Stomach smooth muscle (tissue), 2 donors: ENCODE data around the gene MVB12B.
"Not testable (repeated sequence)": the region's sequence is repeated elsewhere in the genome, so short reads cannot be mapped to it uniquely, and the experiment has no call there.

Source experiments
- H3K27ac ChIP-seq: one replicate; pipeline ENCODE4 v1.7.0; 2013; ENCODE audit warnings: mild to moderate bottlenecking, low read length, inconsistent platforms
- H3K27me3 ChIP-seq, 2 donors: one replicate each; pipeline ENCODE4 v1.7.0; 2013; ENCODE audit warnings: low read length in 2 of 2; ENCODE audit not compliant: insufficient read depth in 2 of 2, control insufficient read depth in 1 of 2
- H3K36me3 ChIP-seq, 2 donors: one replicate each; pipeline ENCODE4 v1.7.0; 2013; ENCODE audit warnings: low read length in 2 of 2; ENCODE audit not compliant: control insufficient read depth in 2 of 2, insufficient read depth in 2 of 2
- H3K4me1 ChIP-seq: one replicate; pipeline ENCODE4 v1.7.0; 2013; ENCODE audit warnings: low read length; ENCODE audit not compliant: control insufficient read depth, insufficient read depth
- H3K4me3 ChIP-seq, 2 donors: one replicate each; pipeline ENCODE4 v1.7.0; 2013; ENCODE audit warnings: low read length in 2 of 2
- H3K9ac ChIP-seq, 2 donors: one replicate each; pipeline ENCODE4 v1.7.0; 2013; ENCODE audit warnings: low read length in 2 of 2, mild to moderate bottlenecking in 1 of 2
- H3K9me3 ChIP-seq, 2 donors: one replicate each; pipeline ENCODE4 v1.7.0; 2013; ENCODE audit warnings: low read length in 2 of 2; ENCODE audit not compliant: control insufficient read depth in 2 of 2
- donor health status: healthy.
- donor health status: Pancreatic carcinoma.

The MVB12B gene

DNA sequence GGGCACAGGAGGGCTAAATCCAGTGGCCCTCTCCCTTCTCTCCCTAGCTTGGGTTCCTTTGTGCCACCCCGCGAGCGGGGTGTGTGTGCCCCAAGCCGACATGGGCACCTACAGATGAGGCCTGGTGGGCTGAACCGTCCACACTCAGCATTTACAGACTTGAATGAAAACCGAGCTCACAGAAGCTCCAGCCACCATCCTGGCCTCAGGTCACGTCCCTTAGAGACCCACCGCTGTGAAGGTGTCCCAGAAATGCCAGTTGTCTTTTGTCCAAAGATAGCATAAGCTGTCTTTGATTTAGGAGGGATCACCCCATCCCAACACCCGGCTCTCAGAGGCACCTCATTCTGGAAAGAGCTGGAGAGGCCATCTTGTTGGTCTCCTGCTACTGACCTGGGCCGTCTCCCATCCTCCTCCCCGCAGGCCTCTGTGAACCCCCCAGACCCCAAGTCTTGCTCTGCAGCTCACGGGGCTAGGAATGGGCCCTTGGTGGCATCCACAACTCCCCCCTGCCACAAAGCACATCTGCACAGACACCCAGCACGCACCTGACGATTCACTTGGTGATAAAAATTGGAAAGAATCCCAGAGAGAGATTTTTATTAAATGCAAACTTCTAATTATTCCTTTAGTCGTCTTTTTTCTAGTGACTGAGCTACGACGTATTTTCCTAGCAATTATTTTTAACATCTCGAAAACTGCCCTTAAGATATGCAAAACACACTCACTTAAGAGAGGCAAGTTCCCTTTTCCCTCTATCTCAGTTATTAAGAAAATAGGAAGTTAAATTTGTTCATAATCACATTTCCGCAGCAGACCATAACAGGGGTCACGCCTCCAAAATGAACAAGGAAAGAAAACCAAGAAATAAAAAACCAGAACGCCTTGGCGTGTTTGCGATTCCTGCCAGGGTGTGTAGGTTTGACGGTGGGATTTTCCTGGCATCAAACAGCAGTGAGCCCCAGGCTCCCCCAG, 206.6 kb downstream of the MVB12B start:
- Histone ChIP-seq H3K9me3 (no peaks in the 10 kb centered on the region), H3K9ac (no peak overlapping the region), H3K27me3 (peaks cover 12 to 23% of the 10 kb centered on the region in 2 donors), H3K27ac (no peak overlapping the region), H3K36me3 (no peaks in the 10 kb centered on the region), H3K4me1 (peaks cover 2% of the 10 kb centered on the region), H3K4me3 (no peak overlapping the region)

- Histone ChIP-seq H3K9ac (no peak overlapping the region), H3K4me1 (peaks cover 2% of the 10 kb centered on the region), H3K27ac (no peak overlapping the region), H3K36me3 (no peaks in the 10 kb centered on the region), H3K9me3 (no peaks in the 10 kb centered on the region), H3K27me3 (peaks cover 12 to 26% of the 10 kb centered on the region in 2 donors), H3K4me3 (no peak overlapping the region)
These were observed 207.3 kb downstream of the MVB12B start for GRCh38 chr9:126533926-126534310.

- H3K36me3 ChIP-seq = no peaks in the 10 kb centered on the region
- no peaks in the 10 kb centered on the region for H3K9me3 ChIP-seq
- no peak overlapping the region for H3K9ac ChIP-seq
- peaks cover 2% of the 10 kb centered on the region for H3K4me1 ChIP-seq
- H3K4me3 ChIP-seq = no peak overlapping the region
- peaks cover 12 to 26% of the 10 kb centered on the region in 2 donors for H3K27me3 ChIP-seq
- H3K27ac ChIP-seq = no peak overlapping the region
These were observed 208.0 kb downstream of the MVB12B start for GRCh38 chr9:126534431-126535186.

DNA sequence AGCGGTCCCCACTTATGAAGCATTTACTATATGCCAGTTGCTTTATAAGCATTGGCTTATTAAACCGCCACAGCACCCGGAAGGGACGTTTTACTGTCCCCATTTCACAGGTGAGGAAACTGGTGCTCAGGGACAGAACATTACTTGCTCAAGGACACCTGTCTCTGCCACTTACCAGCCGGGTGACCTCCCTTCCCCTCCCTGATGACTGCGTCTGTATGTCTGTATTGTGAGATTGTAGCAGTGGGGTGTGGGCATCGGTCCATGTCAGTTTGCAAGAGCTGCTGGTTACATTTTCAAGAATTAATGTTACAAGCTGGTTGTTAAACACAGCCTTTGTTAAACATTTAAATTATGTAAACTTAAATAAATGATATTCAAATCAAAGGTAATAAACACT, 209.5 kb downstream of the MVB12B start:
- no peak overlapping the region for H3K9ac ChIP-seq
- peaks cover 12 to 26% of the 10 kb centered on the region in 2 donors for H3K27me3 ChIP-seq
- H3K4me1 ChIP-seq = peaks cover 2% of the 10 kb centered on the region
- H3K4me3 ChIP-seq = no peak overlapping the region
- H3K36me3 ChIP-seq = no peaks in the 10 kb centered on the region
- no peaks in the 10 kb centered on the region for H3K9me3 ChIP-seq
- H3K27ac ChIP-seq = no peak overlapping the region

DNA sequence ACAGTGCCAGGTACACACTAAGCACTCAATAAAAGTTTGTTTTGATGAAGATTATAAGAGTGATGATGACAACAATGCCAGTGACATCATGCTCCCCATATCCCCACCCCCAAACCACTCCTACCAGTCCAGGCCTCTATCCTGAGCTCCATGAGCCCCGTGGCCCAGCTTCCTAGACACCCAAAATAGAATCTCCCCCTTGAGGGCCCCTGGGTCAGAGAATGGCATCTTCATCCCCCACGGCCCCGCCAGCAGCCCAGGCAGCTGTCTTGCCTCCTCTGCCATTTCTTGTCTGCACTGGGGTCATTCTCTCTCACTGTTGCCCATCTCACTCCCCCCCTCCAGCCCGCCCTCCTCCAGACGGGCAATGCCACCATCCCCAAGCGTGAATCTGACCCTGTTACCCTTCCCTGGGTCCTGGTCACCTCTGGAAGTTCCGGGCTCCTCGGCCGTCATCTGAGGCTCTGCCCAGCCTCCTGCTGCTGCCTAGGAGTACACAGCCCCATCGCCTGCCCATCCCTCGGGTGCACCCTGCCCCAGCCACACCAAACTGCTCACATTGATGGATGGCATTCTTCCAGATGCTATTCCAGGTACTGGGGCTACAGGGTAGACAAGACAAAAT, 210.3 kb downstream of the MVB12B start:
- H3K4me1 ChIP-seq = peaks cover 2% of the 10 kb centered on the region
- H3K9ac ChIP-seq = no peak overlapping the region
- H3K27me3 ChIP-seq = peaks cover 12 to 24% of the 10 kb centered on the region in 2 donors
- H3K36me3 ChIP-seq = no peaks in the 10 kb centered on the region
- no peak overlapping the region for H3K4me3 ChIP-seq
- H3K27ac ChIP-seq = no peak overlapping the region
- H3K9me3 ChIP-seq = no peaks in the 10 kb centered on the region

GRCh38 chr9:126538550-126538949, 211.9 kb downstream of the MVB12B start:
- H3K4me3 ChIP-seq = no peak overlapping the region
- no peaks in the 10 kb centered on the region for H3K36me3 ChIP-seq
- no peaks in the 10 kb centered on the region for H3K9me3 ChIP-seq
- H3K27ac ChIP-seq = no peak overlapping the region
- no peak overlapping the region for H3K9ac ChIP-seq
- peaks cover 12 to 22% of the 10 kb centered on the region in 2 donors for H3K27me3 ChIP-seq
- H3K4me1 ChIP-seq = no peaks in the 10 kb centered on the region

- not testable (repeated sequence) for H3K9ac ChIP-seq, H3K4me1 ChIP-seq, H3K27ac ChIP-seq, H3K36me3 ChIP-seq, H3K4me3 ChIP-seq, H3K9me3 ChIP-seq
- H3K27me3 ChIP-seq = peaks cover 12% of the 10 kb centered on the region in 2 donors
These were observed 213.8 kb downstream of the MVB12B start for GRCh38 chr9:126540398-126540797.

- H3K27ac ChIP-seq = no peak overlapping the region
- H3K9me3 ChIP-seq = no peaks in the 10 kb centered on the region
- H3K4me1 ChIP-seq = no peaks in the 10 kb centered on the region
- H3K27me3 ChIP-seq = peaks cover 0 to 5% of the 10 kb centered on the region in 2 donors
- H3K9ac ChIP-seq = no peak overlapping the region
- H3K4me3 ChIP-seq = no peak overlapping the region
- H3K36me3 ChIP-seq = no peaks in the 10 kb centered on the region
These were observed 216.9 kb downstream of the MVB12B start for GRCh38 chr9:126543490-126543889.

DNA sequence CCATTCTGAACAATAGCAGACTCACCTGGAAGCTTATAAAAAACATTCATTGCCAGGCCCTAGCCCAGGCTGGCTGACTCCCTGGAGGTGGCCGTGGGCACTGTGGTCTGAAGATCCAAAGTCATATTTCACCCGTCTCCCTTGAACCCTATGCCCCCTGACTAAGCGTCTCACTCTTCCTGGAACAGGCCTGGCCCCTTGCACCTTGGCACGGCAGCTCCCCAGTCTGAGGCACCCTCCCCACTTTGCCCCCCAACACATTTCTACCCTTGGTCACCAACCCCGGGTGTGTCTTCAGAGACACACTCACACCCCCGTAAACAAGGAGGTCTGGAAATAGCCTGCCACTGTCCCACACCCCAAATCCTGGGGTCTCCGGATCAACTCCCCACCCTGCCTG, 218.5 kb downstream of the MVB12B start:
- no peak overlapping the region for H3K9ac ChIP-seq
- H3K4me3 ChIP-seq = no peak overlapping the region
- H3K27ac ChIP-seq = no peak overlapping the region
- H3K27me3 ChIP-seq = peaks cover 0 to 3% of the 10 kb centered on the region in 2 donors
- no peaks in the 10 kb centered on the region for H3K4me1 ChIP-seq
- H3K9me3 ChIP-seq = no peaks in the 10 kb centered on the region
- H3K36me3 ChIP-seq = no peaks in the 10 kb centered on the region

- Histone ChIP-seq H3K9me3 (no peaks in the 10 kb centered on the region), H3K4me1 (no peaks in the 10 kb centered on the region), H3K27me3 (peaks cover 0 to 3% of the 10 kb centered on the region in 2 donors), H3K27ac (no peak overlapping the region), H3K9ac (no peak overlapping the region), H3K4me3 (no peak overlapping the region), H3K36me3 (no peaks in the 10 kb centered on the region)
These were observed 219.4 kb downstream of the MVB12B start for GRCh38 chr9:126546036-126546435.
